WI38 (cell line): ENCODE measurements around the gene PXMP2.

Experiments used
- H3K4me3 ChIP-seq: 2 replicates; pipeline ENCODE4 v1.5.1; 2011; ENCODE audit warnings: low read depth, mild to moderate bottlenecking, control low read depth, low read length
- TF ChIP-seq, protein P1 (sequence below): IDR thresholded peaks from 2 replicates; pipeline ENCODE4 v1.5.1; 2012; ENCODE audit warnings: low read depth, mild to moderate bottlenecking, control low read depth, low read length

Gene PXMP2

DNA sequence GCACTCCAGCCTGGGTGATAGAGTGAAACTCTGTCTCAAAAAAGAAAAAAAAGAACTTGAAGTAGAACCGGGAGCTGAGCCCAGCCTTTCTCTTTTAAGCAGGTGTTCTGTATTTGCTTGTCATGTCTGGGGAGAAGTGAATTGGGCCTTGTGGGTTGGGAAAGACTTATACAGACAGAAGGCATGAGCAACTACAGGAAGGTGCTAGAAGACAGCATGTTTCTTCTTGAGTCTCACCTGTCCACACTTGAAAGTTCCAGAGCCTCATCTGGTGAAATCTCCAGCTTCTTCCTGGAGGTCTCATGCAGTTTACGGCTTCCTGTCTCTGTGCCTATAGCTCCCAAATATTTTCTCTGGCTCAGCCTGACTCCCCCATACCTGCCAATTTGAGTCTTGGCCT lies 25.7 kb downstream of the PXMP2 start:
- TF ChIP-seq, protein P1, sequence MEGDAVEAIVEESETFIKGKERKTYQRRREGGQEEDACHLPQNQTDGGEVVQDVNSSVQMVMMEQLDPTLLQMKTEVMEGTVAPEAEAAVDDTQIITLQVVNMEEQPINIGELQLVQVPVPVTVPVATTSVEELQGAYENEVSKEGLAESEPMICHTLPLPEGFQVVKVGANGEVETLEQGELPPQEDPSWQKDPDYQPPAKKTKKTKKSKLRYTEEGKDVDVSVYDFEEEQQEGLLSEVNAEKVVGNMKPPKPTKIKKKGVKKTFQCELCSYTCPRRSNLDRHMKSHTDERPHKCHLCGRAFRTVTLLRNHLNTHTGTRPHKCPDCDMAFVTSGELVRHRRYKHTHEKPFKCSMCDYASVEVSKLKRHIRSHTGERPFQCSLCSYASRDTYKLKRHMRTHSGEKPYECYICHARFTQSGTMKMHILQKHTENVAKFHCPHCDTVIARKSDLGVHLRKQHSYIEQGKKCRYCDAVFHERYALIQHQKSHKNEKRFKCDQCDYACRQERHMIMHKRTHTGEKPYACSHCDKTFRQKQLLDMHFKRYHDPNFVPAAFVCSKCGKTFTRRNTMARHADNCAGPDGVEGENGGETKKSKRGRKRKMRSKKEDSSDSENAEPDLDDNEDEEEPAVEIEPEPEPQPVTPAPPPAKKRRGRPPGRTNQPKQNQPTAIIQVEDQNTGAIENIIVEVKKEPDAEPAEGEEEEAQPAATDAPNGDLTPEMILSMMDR: no peak
- H3K4me3 ChIP-seq: no peak overlapping the region

DNA sequence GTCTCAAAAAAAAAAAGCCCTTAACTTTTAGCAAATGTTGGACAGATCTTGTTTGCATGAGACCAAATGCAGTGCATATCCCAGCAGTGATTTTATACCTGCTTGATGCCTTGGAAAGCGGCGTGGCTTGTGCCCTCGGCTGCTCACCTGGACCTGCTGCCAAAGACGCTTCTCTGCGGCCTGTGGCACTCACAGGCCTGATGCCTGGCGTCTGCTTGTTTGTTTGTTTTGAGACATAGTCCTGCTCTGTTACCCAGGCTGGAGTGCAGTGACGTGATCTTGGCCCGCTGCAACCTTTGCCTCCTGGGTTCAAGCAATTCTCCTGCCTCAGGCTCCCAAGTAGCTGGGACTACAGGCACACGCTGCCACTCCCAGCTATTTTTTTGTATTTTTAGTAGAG lies 28.5 kb downstream of the PXMP2 start:
- H3K4me3 ChIP-seq: no peak overlapping the region
- TF ChIP-seq, protein P1: no peak

DNA sequence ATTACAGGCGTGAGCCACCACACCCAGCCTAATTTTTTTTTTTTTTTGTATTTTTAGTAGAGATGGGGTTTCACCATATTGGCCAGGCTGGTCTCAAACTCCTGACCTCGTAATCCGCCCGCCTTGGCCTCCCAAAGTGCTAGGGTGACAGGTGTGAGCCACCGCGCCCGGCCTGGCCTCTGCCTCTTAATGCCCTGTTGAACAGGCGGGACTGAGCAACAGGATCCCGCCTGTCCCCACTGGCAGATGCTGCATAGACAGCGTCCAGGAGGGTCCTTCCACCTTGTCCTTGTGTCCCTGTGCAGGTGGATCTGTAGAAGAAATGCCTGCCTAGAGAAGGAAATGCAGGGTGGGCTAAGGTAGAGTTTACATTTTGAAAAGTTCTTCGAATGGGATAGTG lies 29.0 kb downstream of the PXMP2 start:
- H3K4me3 ChIP-seq: no peak overlapping the region
- TF ChIP-seq, protein P1: no peak

DNA sequence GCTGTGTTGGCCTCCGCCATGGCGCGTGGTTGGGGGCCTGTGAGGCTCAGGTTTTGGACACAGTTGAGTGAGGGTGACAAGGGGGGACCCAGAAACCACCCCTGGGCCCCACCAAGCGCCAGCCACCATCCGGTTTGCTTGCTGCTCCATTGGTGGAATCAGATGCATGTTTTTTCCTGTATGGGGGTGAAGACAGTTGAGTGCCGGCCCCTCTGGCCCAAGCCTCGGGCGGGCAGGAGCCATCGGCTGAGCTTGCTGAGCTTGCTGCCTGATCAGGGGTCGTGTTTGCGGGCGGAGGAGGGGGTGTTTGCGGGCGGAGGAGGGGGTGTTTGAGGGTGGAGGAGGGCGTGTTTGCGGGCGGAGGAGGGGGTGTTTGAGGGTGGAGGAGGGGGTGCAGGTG lies 29.6 kb downstream of the PXMP2 start:
- no peak overlapping the region for H3K4me3 ChIP-seq
- TF ChIP-seq, protein P1: no peak

DNA sequence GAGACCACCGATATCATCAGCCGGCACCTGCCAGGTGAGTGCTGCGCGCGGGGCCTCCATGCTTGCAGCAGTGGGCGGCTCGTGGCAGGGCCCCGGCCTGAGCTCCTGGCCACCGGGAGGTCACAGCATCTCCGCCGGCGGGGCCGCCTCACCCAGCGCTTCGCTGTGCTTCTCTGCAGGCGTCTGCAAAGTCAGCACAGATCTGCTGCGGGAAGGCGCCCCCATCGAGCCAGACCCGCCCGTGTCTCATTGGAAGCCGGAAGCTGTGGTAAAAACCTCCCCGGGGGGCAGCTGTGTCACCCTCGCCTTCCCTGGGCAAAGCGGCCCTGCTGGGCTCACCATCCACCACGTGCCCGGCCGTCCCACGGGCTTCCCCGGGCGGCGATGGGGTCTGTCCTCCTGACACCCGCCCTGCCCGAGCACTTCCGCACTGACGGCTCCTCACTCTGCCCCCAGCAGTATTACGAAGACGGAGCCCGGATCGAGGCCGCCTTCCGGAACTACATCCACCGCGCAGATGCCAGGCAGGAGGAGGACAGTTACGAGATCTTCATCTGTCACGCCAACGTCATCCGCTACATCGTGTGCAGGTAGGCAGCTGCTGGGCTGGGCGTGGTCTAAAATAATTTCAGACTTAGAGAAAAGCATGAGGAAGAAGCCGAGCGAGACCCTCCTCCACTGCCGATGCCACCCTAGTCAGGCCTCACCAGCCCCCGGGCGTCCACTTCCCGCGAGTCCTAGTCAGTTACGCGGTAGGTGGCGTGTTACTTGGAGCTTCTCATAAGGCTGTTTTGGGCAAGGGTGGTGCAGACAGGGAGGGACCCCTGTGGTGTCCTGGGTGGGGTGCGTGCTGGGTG lies 30.4 kb downstream of the PXMP2 start:
- no peak overlapping the region for H3K4me3 ChIP-seq
- TF ChIP-seq, protein P1: no peak

DNA sequence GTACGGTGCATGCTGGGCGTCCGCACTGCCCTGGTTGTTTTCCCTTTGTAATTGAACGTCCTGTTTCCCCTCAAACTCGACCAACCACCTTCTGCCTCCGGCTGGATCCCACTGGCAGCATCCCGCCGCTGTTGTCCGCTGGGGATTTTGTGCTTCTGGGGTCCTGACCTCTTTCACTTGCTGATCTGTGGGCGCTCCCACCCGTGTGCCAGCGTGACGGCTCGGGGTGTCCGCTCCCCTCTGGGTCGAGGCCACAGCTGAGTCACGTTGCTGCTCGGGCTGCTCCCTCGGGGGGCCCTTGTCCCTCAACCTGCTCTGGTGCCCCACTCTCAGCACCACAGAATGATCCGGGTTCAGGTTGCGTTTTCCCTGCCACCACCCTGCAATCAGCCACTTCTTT lies 31.3 kb downstream of the PXMP2 start:
- TF ChIP-seq, protein P1: no peak
- H3K4me3 ChIP-seq: no peak overlapping the region

DNA sequence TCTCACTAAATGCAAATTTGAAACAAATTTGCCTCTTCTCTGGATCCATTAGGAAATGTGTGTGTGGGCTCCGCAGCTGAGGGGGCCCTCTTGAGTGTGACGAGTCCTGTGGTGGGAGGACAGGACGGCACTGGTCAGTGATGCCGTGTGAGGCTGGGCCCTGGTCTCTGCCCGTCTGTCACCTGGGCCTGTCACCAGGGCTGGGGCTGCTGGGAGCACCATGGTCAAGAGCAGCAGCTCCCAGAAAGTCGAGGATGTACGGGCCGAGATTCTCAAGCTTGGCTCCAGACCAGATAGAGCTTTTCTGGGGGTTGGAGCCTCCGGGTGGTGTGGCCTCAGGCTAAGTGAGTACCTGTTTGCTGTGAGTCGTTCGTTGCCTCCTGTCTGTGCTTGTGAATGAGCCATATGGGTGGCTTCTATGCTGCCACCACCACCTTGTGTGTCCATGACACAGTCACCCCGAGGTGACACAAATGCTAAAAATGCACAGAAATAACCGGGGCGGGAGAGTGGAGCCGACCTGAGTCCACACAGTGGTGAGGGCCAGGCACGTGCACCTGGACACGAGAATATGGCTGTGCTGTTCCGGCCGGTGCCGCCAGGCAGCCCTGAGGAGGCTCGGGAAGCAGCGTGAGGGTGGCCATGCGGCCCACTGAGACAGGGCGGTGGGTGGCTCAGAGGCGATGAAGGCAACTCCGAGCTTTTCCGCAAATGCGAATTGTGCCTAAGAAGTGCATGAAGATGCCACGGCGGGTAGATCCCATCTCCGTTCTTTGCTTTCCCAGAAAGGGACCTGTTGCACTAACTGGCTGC lies 32.0 kb downstream of the PXMP2 start:
- TF ChIP-seq, protein P1: no peak
- no peak overlapping the region for H3K4me3 ChIP-seq
